ENCODE measurements around the gene SLC35B2. TPM values are rescaled to one million over a fixed set of nuclear protein-coding genes. Genes with fewer than 3 reads are reported as not detected.
A peak's percentile ranks its signal among the peaks of the same experiment; 100 is the strongest.

Gene SLC35B2
- total and polyA plus RNA-seq, 2 donors (not counting 1 experiment from before 2014, with no cell fraction given), result 88.4 to 89.4 TPM

GRCh38 chr6:44224029-44224964, 33.0 kb downstream of the SLC35B2 start:
- Histone ChIP-seq H3K4me3 (replicated peaks in 1 of 4; ENCODE audit: control extremely low read depth in 1 of 4, insufficient read depth in 1 of 4, low read depth in 3 of 4, low read length in 4 of 4) (peak overlapping the region; percentile 41 to 61 (median 58)), H3K79me2 (ENCODE audit: control insufficient read depth, insufficient read depth, low read length) (peaks cover 4% of the 10 kb centered on the region), H3K9me3 (ENCODE audit: control insufficient read depth, insufficient read depth, low read depth, low read length) (no peaks in the 10 kb centered on the region), H3K4me2 (ENCODE audit: extremely low read depth, insufficient read depth, low read length) (peak overlapping the region; percentile 76), H3K27ac (ENCODE audit: insufficient read depth, low read length) (no peak overlapping the region), H3K27me3 (ENCODE audit: control insufficient read depth, insufficient read depth, low read length) (no peaks in the 10 kb centered on the region), H2AFZ (ENCODE audit: low read length) (peak overlapping the region; percentile 42), H4K20me1 (ENCODE audit: control insufficient read depth, extremely low read depth, insufficient read depth, low read length) (no peaks in the 10 kb centered on the region), H3K9ac (ENCODE audit: insufficient read depth, low read length) (no peak overlapping the region), H3K36me3 (ENCODE audit: control insufficient read depth, insufficient read depth, low read length) (peaks cover under 1% of the 10 kb centered on the region), H3K4me1 (ENCODE audit: control insufficient read depth, extremely low read depth, insufficient read depth, low read length) (peaks cover 21% of the 10 kb centered on the region)
- peak in 1 of 2 donors; percentile 15 for DNase-seq (ENCODE audit: low read depth in 2 of 2)
- TF ChIP-seq EZH2 (IDR thresholded peaks at IDR 0.05; ENCODE audit: low read length, missing control alignments) (no peak), CTCF (conservative IDR thresholded peaks at IDR 0.05 in 1 of 2, IDR thresholded peaks at IDR 0.05 in 1 of 2; ENCODE audit: low read depth in 1 of 2, low read length in 2 of 2) (no peak)

GRCh38 chr6:44223319-44224028, 33.9 kb downstream of the SLC35B2 start, which contains the start of gene SLC29A1:
TSS of gene SLC29A1 (plus strand) at chr6:44223595. CDS start at chr6:44227314, 3,719 bp downstream.
- no peaks in the 10 kb centered on the region for H3K9me3 ChIP-seq (ENCODE audit: control insufficient read depth, insufficient read depth, low read depth, low read length)
- peak; percentile 25 to 47 for DNase-seq (ENCODE audit: low read depth in 2 of 2)
- H3K79me2 ChIP-seq (ENCODE audit: control insufficient read depth, insufficient read depth, low read length), result peaks cover 4% of the 10 kb centered on the region
- H3K4me2 ChIP-seq (ENCODE audit: extremely low read depth, insufficient read depth, low read length), result peak within 1 kb of the TSS; percentile 76
- peaks cover 25% of the 10 kb centered on the region for H3K4me1 ChIP-seq (ENCODE audit: control insufficient read depth, extremely low read depth, insufficient read depth, low read length)
- peak within 1 kb of the TSS; percentile 41 to 61 (median 58) for H3K4me3 ChIP-seq (replicated peaks in 1 of 4; ENCODE audit: control extremely low read depth in 1 of 4, insufficient read depth in 1 of 4, low read depth in 3 of 4, low read length in 4 of 4)
- H4K20me1 ChIP-seq (ENCODE audit: control insufficient read depth, extremely low read depth, insufficient read depth, low read length), result no peaks in the 10 kb centered on the region
- peak within 1 kb of the TSS; percentile 16 for H3K9ac ChIP-seq (ENCODE audit: insufficient read depth, low read length)
- peak within 1 kb of the TSS; percentile 64 for H2AFZ ChIP-seq (ENCODE audit: low read length)
- no peak within 1 kb of the TSS for H3K27ac ChIP-seq (ENCODE audit: insufficient read depth, low read length)
- no peaks in the 10 kb centered on the region for H3K27me3 ChIP-seq (ENCODE audit: control insufficient read depth, insufficient read depth, low read length)
- no peak for TF ChIP-seq CTCF (conservative IDR thresholded peaks at IDR 0.05 in 1 of 2, IDR thresholded peaks at IDR 0.05 in 1 of 2; ENCODE audit: low read depth in 1 of 2, low read length in 2 of 2)
- H3K36me3 ChIP-seq (ENCODE audit: control insufficient read depth, insufficient read depth, low read length), result no peaks in the 10 kb centered on the region
